Retinal pigment epithelial cell (primary cell): ENCODE data around the gene ARHGAP32.

ENCODE experiments used
- DNase-seq: peaks from one replicate; pipeline ENCODE4 v3.0.0-alpha.2; 2010; ENCODE audit warnings: low read depth
- H3K4me3 ChIP-seq: 2 replicates; pipeline ENCODE4 v1.5.1; 2011; ENCODE audit warnings: mild to moderate bottlenecking, low read length, control low read depth, moderate library complexity
- CTCF ChIP-seq: conservative IDR thresholded peaks from 2 replicates; pipeline ENCODE4 v1.5.1; 2011; ENCODE audit warnings: low read depth, low read length, control low read depth, inconsistent platforms

ARHGAP32 gene

GRCh38 chr11:128934926-128935325, 257.2 kb downstream of the ARHGAP32 start:
- no peak for DNase-seq
- H3K4me3 ChIP-seq: no peak overlapping the region
- no peak for TF ChIP-seq CTCF

GRCh38 chr11:128934351-128934750, 257.8 kb downstream of the ARHGAP32 start:
- TF ChIP-seq CTCF: no peak
- H3K4me3 ChIP-seq: no peak overlapping the region
- no peak for DNase-seq

GRCh38 chr11:128933481-128934178, 258.5 kb downstream of the ARHGAP32 start:
- no peak overlapping the region for H3K4me3 ChIP-seq
- no peak for DNase-seq
- TF ChIP-seq CTCF: no peak

GRCh38 chr11:128931668-128932067, 260.5 kb downstream of the ARHGAP32 start:
- TF ChIP-seq CTCF: no peak
- no peak for DNase-seq
- no peak overlapping the region for H3K4me3 ChIP-seq

- no peak for TF ChIP-seq CTCF
- no peak overlapping the region for H3K4me3 ChIP-seq
- no peak for DNase-seq
These were observed 261.1 kb downstream of the ARHGAP32 start for GRCh38 chr11:128931066-128931465.

- no peak for DNase-seq
- H3K4me3 ChIP-seq: no peak overlapping the region
- TF ChIP-seq CTCF: no peak
These were observed 262.1 kb downstream of the ARHGAP32 start for GRCh38 chr11:128929991-128930390.

GRCh38 chr11:128929468-128929867, 262.7 kb downstream of the ARHGAP32 start:
- H3K4me3 ChIP-seq: no peak overlapping the region
- DNase-seq: no peak
- TF ChIP-seq CTCF: no peak
